RKO (cell line): Measurements from ENCODE around the gene ATP6V0E1.
A peak's percentile ranks its signal among the peaks of the same experiment; 100 is the strongest.
"Not testable (repeated sequence)": the region's sequence is repeated elsewhere in the genome, so short reads cannot be mapped to it uniquely, and the experiment has no call there.

Experiments
- DNase-seq: peaks from one replicate; pipeline ENCODE4 v3.0.0-alpha.2; 2016; ENCODE audit warnings: low spot score

ATP6V0E1 gene

DNA sequence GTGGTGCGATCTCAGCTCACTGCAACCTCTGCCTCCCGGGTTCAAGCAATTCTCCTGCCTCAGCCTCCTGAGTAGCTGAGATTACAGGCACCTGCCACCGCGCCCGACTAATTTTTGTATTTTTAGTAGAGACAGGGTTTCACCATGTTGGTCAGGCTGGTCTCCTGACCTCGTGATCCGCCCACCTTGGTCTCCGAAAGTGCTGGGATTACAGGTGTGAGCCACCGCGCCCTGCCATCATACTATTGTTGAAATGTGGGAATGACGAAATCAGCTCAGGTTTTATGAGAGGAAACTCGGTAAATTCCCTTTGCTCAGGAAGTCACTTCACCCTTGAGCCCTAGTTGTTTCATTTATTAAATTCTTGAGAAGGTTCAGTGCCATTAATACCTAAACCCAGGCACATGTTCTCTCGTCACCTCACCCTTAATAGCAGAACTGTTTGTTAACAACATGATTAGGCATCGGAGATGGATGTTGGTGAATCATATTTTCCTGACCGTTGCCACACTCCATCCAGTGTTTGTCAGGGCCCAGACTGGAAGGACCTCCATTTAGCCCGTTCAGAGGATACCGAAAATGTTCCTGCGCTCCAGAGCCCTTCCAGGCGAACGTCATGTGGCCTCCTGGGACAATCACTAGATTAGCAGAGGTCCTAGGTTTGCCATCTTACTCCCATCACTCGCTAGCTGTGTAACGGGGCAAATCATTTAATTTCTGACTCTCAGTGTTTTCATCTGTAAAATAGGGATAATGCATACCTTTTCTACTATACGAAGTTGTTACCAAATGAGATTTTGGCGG is 52.5 kb downstream of the ATP6V0E1 start:
- DNase-seq, result no peak

DNA sequence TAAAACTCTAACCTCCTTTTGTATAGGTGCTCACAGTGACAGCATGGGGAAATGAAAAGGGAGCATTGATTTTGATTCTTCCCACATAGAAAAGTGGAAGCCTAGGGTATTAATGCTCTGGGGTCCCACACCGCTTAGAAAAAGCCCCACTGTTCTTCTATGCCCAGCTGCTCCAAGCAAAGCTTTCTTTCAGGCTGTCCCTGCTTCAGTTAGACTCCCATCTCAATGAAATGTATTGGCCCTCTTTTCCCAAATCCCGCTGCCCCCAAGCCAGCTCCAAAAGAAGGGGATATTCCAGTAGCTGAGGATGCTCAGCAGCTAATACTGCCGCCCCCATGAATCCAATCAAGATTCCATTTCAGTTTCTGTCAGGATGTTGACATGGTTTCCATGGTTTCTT is 55.6 kb downstream of the ATP6V0E1 start:
- no peak for DNase-seq

DNA sequence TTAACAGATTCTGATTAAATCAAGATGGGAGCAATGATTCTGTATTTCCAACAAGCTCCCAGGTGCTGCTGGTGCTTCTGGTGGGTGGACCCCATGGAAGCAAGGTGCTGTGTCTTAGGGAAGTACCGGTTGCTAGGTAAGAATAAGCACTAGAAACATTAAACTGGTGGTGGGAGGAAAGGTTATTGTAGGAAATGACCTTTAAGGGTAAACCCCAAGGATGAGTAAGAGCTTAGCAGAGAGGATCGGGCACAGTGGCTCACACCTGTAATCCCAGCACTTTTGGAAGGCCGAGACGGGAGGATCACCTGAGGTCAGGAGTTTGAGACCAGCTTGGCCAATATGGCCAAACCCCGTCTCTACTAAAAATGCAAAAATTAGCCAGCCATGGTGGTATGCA is 56.4 kb downstream of the ATP6V0E1 start:
- no peak for DNase-seq

DNA sequence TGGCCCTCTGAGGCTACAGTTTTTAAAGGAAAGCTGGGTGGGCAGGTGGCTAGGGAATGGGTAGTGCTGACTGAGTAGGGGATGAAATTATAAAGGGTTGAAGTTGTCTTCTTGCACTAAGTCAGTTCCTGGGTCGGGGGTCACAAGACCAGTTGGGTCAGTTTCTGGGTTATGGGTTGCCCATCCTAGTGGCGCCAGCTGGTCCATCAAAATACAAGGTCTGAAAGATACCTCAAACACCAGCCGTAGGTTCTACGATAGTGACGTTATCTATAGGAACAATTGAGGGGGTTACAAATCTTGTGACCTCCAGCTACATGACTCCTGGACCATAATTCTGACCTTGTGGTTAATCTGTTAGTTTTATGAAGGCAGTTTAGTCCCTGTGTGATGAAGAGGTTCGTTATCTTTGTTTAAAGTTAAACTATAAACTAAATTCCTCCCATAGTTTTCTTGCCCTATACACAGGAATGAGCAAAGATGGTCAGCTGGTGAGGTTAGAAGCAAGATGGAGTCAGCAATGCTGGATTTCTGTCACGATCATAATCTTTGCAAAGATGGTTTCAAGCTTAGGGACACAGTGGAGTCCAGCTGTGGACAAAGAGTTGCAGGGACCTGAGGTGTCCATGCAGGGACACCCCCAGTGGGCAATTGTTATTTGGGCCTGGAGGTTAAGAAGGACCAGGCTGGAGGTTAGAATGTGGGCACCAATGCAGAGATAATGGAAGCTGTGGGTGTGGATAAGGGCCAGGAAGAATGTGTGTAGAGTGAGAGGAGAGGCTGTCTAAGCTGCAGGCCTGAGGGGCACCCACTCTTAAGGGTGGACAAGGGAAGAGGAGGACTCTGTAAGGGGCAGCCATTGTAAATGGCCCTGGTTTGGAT is 58.6 kb downstream of the ATP6V0E1 start:
- no peak for DNase-seq

DNA sequence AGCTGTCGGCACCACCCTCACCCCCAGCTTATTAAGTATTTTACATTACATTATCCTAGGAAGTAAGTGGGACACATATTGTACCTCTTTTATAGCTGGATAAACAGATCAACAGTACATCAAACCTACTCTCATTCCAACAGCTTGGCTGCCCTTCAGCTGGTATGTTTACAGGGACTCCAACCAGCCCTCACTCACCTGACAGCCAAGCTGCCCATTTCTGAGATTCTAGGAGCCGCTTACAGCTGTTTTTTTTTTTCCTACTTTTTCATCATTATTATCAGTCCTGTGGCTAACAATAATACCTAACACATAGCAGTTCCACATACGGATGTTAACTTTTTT is 59.2 kb downstream of the ATP6V0E1 start:
- no peak for DNase-seq

DNA sequence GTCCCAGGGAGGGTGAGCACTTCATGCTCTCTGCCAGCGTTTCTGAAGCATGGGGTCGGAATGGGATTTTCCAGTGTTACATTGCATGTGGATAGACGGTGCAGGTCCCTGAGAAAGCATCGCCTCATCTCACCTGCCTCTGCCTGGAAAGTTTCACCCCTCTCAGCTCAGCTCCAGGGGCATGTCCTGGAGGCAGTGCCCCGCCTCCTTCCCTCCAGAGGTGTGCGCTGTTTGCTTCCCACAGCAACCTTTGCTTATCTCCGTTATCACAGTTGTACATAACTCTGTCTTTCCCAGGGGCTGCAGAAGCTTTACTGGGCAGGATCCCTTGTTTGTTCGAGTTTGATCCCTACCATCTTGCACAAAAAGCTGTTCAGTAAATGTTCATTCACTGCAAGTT is 61.9 kb downstream of the ATP6V0E1 start:
- DNase-seq, result no peak

DNA sequence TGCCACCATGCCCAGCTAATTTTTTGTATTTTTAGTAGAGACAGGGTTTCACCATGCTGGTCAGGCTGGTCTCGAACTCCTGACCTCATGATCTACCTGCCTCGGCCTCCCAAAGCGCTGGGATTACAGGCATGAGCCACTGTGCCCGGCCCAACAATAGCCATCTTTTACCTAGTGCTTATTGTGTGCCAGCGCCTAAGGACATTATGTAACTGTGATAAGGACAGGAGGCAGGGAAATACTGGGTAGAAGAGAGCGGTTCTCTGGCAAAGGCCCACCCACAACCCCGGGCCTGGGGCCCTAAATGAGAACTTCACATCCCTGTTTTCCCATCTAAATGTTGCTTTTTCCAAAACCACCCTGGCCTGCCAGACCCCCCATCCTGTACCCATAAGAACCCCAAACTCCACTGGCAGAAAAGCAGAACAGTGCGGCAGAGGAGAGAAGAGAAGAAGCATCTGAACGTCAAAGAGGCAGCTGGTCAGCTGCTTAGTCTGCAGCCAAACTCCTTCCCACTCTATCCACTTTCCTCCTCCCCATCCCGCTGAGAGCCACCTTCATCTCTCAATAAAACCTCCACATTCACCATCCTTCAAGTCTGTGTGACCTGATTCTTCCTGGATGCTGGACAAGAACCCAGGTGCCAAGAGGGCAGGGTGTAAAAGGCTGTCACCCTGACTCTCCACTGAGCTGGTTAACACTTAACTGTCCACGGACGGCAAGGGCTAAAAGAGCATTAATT is 63.7 kb downstream of the ATP6V0E1 start:
- DNase-seq, result not testable (repeated sequence)

DNA sequence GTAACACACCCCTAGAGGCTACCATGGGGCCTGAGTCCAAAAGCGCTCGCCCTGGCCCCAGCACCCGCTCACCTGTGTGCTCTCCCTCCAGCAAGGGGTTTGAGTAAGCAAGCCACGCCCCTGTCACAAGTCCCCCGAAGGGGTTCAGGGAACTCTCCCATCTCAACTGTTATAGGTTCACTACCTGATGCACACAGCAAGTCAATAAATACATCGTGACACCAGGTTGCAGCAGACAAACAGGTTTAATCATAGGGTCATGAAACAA is 64.2 kb downstream of the ATP6V0E1 start:
- no peak for DNase-seq

DNA sequence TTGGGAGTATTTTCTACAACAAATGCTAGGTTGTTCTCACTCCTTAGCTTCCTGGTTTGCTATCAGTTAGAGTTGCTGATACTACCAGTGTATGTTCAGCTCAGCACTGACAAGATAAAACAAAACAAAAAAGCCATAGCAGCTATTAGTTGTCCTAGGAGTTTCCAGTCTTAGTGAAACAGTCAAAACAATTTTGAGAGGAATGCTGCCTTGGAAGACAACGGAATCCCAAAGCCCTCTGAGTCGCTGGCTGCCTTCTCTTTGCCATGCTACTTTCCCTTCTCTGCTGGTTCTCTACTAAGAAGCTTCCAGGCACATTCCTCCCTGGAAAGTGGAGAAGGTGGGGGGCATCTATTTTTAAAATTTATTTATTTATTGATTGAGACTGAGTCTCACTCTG is 67.2 kb downstream of the ATP6V0E1 start:
- DNase-seq, result no peak

DNA sequence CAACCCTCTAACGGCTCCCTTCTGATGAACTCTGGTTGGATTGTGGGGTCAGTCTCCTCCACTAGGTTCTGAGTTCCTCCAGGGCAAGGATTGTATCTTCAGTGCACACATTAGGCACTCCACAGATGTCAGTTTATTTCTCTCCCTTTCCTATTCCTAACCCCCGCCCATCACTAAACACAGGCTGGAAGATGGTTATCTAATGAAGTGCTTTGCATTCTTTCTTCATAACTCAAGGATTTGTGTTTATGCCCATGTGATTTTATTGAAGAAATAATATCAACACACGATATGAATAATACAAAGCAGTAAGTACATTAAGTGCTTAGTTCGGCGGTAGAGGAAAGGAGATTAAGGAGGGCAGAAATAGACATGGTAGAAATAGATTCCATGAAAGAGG is 68.2 kb downstream of the ATP6V0E1 start:
- no peak for DNase-seq

DNA sequence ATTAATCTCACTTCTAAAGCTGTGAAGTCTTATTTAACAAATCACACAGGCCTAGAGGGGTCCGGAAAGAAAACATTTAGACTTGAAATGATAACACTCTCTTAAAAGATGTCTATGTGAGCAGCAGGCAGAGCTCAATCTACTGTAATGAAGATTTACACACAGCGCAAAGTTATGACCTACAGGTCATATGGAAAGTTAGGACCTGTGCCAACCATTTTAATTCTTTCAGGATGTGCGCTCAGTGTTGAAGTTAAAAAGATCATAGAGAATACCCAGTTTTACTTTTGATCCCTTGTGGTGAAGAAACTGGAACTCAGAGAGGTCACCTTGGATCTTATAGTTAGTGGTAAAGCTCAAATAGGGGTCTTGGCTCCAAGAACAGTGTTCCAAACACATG is 69.5 kb downstream of the ATP6V0E1 start:
- DNase-seq, result no peak

DNA sequence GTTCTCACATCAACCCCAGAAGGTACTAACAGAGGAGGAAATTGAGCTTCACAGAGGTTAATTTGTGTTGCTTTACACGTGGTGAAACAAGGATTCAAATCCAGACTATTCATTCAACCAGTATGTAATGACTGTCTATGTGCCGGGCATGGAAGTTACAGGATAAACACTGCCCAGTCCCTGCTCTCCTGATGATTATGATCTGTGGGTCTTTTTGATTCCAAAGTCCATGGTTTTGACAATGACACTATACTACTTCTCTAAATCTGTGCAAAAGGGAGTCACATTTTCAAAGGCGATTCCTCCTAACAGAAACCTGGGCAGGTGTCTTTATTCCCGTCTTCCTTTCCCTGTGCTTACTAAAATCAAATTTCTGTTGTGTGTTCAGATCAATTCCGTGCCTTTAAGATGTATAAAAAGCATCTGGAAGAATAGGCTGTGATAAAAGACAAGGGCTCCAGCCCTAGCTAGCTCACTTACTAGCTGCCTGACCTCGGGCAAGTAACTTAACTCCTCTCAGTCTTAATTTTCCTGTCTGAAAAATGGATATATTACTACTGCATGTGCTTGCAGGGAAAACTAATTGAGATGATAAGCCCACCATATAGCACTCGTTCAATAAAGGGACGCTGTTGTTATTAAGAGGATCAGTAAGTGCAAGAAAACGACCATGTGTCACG is 71.6 kb downstream of the ATP6V0E1 start:
- DNase-seq, result no peak

DNA sequence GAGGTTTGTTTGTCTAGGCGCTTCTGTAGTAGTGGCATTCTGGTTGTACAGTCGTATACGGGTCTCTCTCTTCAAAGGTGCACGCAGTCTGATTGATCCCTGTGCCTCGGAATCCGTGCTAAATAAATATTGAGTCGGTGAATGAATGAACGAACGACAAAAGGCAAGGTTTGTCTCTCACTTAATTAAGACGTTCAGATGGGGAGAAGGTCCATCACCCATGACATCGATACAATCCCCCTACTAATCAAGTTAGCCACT is 72.1 kb downstream of the ATP6V0E1 start:
- DNase-seq, result no peak

DNA sequence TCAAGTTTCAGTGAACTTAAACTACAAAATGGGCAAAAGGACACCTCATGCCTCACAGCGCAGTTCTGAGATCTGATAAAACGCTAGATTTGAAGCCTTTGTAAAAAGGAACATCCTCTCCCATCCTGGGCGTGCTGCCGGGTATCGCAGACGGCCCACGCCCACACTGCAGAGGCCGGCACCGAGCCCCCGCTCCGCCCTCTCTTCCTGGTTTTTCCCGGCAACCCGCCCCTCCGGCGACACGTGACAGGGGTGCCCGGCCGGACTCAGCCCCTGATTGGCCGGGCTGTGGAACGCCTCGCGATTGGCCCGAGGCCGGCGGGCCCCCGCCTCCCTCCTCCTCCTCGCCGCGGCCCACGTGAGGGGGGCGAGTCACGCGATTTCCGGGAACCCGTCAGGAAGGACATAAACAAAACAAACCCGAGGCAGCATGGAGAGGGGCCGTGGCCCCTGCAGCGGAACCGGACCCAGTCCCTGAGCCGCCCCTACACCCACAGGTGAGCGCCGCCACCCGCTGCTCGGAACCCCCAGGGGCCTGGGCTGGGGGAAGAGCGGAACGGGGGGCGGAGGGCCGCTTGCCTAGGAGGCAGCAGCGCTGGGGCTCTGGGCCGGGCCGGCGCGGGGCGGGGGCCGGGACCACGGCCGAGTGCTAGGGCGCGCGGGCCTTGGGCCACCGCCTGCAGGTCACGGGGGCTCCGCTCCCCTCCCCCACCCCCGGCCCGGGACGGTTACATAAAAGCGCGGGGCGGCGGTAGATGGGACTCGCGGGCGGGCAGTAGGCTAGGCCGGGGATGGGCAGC is 72.6 kb downstream of the ATP6V0E1 start, which contains the start of gene CREBRF:
Gene CREBRF, plus strand, starts transcription at position 370 of the 800 bp plus-strand sequence. CDS start 24,424 bp downstream, outside the sequence.
- DNase-seq, result peak; percentile 95

DNA sequence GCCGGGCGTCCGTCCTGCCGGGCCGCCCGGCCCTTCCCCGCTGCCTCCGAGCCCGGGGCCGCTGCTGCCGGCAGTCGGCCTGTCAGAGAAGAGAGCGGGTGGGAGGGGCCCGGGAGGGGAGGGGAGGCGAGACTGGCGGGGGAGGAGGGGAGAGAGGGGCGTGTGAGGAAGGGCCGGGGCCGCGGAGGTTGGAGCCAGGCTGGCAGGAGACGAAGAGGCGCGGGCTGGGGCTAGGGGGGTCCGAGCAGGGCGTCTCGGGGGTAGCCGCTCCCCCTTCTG is 73.2 kb downstream of the ATP6V0E1 start:
- DNase-seq, result no peak

DNA sequence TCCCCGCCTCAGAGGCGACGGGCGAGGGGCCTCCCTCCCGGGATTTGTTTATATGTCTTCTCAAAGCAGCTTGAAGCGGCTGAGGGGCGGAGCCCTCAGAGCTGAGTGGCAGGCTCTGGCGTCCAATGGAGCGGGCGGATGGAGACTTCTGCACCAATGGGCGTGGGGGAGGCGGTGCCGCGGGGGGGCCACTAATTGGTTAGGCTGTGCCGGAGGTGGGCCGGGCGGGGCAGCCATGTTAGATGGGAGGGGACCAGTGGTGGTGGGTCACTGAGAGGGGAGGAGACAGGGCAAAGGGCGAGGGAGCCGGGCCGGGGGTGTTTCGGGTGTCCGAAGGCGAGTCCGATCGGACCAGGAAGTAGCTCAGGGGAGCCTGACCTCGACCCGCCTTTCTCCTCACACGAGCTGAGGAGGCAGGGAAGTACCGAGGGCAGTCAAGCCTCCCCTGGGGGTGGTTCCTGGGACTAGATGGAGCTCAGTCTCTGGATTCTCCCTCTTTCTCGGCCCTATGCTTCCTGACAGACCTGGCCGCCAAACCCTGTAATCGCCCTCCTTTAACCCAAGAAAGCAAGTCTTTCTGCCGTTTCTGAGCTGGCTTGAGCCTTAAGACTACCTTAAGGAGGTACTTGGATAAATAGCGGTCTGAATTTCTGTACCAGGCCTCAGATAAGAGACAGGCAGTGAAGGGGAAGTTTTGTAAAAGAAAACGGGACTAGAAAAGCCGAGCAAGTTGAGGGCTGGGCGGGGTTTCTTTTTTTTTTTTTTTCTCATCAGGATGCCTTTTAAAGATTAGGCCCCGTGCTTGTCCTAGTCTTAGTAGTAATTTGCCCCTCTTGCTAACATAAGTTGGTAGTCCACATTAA is 73.7 kb downstream of the ATP6V0E1 start:
- peak; percentile 97 for DNase-seq

DNA sequence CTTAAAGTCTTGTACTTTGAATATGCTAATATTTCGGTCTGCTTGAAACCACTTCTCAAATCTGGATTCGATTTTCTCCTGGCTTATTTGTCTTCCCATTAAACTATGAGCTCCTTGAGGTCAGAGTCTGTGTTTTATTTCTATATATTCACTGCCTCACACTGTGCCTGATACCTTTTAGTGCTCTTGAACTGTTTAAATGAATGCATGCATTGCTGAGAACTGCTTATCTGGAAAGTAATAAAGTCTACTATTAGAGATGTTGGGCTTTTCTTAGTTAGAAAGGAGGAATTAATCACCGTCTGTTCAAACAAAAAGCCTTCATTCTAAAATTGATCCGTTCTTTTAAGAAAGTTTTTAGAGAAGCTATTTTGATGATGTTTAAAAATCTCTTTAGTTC is 78.6 kb downstream of the ATP6V0E1 start:
- DNase-seq, result no peak

DNA sequence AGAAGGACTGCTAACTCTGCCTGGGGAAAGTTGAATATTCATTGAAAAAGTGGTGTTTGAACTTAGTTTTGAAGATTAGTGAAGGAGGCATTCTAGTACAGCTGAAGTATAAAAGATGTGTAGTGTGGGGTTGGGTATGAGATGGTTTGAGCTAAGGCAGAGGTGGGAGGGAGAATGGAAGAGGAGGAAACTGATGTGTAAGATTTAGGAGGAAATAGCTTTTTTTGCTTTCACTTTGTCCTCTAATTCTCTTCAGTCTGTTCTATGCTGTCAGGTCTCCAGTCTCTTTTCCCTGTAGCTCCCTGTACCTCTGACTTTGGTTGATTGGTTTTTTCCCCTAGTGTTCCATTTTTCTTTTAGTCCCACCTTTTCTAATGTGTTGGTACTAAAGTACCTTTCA is 81.6 kb downstream of the ATP6V0E1 start:
- DNase-seq, result no peak

DNA sequence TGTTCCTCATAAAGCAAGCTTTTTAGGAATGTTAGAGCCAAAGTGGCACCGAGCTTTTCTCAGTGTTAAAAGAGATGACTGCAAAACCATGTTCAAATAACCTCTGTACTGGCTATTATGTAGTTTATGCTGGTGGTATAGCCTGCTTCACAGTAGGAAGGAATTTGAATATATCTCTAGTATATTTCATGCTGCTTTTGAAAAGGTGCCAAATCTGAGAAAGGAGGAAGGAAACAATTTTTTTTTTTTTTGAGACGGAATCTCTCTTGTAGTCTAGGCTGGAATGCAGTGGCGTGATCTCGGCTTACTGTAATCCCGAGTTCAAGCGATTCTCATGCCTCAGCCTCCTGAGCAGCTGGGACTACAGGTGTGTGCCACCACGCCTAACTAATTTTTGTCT is 86.1 kb downstream of the ATP6V0E1 start:
- no peak for DNase-seq

DNA sequence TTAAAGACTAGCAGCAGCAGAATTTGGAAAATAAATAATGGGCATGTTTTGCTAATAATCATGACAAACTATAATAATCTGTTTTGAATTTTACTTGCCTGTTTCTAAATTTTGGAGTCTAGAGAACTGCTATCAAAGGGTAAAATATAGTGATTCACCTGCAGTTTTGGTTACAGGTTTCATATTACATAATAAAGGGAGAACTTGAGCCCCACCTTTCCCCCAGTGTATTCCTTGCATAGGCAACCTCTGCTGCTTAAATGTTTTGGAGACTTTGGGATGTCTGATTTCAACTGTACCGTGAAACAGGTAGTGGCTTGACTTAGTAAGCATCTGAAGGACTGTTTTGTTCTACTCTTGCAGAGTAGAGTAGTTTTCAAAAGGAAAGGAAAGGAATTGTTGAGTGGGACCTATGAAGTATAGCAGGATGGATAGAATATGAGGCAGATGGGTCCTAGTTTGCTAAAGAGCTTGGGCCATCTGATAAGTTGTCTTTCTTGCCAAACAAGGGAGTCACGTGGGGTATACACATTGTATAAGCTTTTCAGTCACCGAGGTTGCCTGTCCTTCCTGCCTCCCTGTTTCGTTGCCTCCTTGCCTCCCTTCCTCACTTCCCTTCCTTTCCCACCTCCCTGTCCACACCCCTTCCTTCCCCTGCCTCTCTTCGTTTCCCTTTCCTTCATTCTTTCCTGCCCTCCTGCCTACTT is 91.7 kb downstream of the ATP6V0E1 start:
- no peak for DNase-seq
